Neural progenitor cell (in vitro differentiated cells): ENCODE measurements around the gene KCTD16. TPM values are rescaled to one million over a fixed set of nuclear protein-coding genes. Genes with fewer than 3 reads are reported as not detected.
A peak's percentile ranks its signal among the peaks of the same experiment; 100 is the strongest.

Experiments
- DNase-seq: peaks from one replicate; pipeline ENCODE4 v3.0.0-alpha.2; 2016; ENCODE audit warnings: low spot score
- H2AFZ ChIP-seq: fragments of 200-600 bp; sonication (generic); replicated peaks from 2 replicates; pipeline ENCODE4 v1.6.1; 2016; ENCODE audit warnings: antibody characterized with exemption
- H3F3A ChIP-seq: fragments of 200-600 bp; sonication (generic); 2 replicates; pipeline ENCODE4 v1.6.1; 2016; ENCODE audit warnings: antibody characterized with exemption, low read depth
- H3K27ac ChIP-seq: fragments of 200-600 bp; sonication (generic); 2 replicates; pipeline ENCODE4 v1.5.1; 2016; ENCODE audit warnings: mild to moderate bottlenecking
- H3K27me3 ChIP-seq: fragments of 200-600 bp; sonication (generic); 2 replicates; pipeline ENCODE4 v1.6.1; 2016; ENCODE audit warnings: mild to moderate bottlenecking, moderate library complexity
- H3K36me3 ChIP-seq: fragments of 200-600 bp; sonication (generic); 2 replicates; pipeline ENCODE4 v1.5.1; 2016
- H3K4me1 ChIP-seq: fragments of 200-600 bp; sonication (generic); 2 replicates; pipeline ENCODE4 v1.6.1; 2016; ENCODE audit warnings: mixed run types
- H3K4me2 ChIP-seq: fragments of 200-600 bp; sonication (generic); 2 replicates; pipeline ENCODE4 v1.6.1; 2016
- H3K4me3 ChIP-seq: fragments of 200-600 bp; sonication (generic); 2 replicates; pipeline ENCODE4 v1.5.1; 2016
- H3K79me2 ChIP-seq: fragments of 200-600 bp; sonication (generic); 2 replicates; pipeline ENCODE4 v1.6.1; 2016; ENCODE audit warnings: low read depth
- H3K9ac ChIP-seq: fragments of 200-600 bp; sonication (generic); 2 replicates; pipeline ENCODE4 v1.6.1; 2016
- H3K9me3 ChIP-seq: fragments of 200-600 bp; sonication (generic); 2 replicates; pipeline ENCODE4 v1.5.1; 2016; ENCODE audit warnings: low read depth
- H4K20me1 ChIP-seq: fragments of 200-600 bp; sonication (generic); 2 replicates; pipeline ENCODE4 v1.6.1; 2016; ENCODE audit warnings: low read depth
- H3K27ac Mint-ChIP-seq: 3 replicates; pipeline ENCODE4 v1.8.0; 2021; ENCODE audit warnings: mixed read lengths
- H3K27me3 Mint-ChIP-seq: 2 replicates; pipeline ENCODE4 v1.8.0; 2022; ENCODE audit warnings: low read depth, mild to moderate bottlenecking, inconsistent platforms, moderate library complexity, mixed read lengths; ENCODE audit not compliant: insufficient read depth
- H3K36me3 Mint-ChIP-seq: 3 replicates; pipeline ENCODE4 v1.8.0; 2021; ENCODE audit warnings: mixed read lengths
- H3K4me1 Mint-ChIP-seq: 3 replicates; pipeline ENCODE4 v1.8.0; 2021; ENCODE audit warnings: mixed read lengths
- H3K4me3 Mint-ChIP-seq: 3 replicates; pipeline ENCODE4 v1.8.0; 2021; ENCODE audit warnings: mild to moderate bottlenecking, moderate library complexity, mixed read lengths
- H3K9me3 Mint-ChIP-seq: 3 replicates; pipeline ENCODE4 v1.8.0; 2020; ENCODE audit warnings: mixed read lengths
- CTCF ChIP-seq: fragments of 200-600 bp; sonication (generic); IDR thresholded peaks from 2 replicates; pipeline ENCODE4 v1.5.1; 2017; ENCODE audit warnings: antibody characterized with exemption, mild to moderate bottlenecking
- EZH2 ChIP-seq: fragments of 200-600 bp; sonication (generic); IDR thresholded peaks from 2 replicates; pipeline ENCODE4 v1.6.1; 2017; ENCODE audit warnings: antibody characterized with exemption, mild to moderate bottlenecking, moderate library complexity
- EZH2phosphoT487 ChIP-seq: fragments of 200-600 bp; sonication (generic); IDR thresholded peaks from 2 replicates; pipeline ENCODE4 v1.6.1; 2017; ENCODE audit warnings: antibody characterized with exemption
- total RNA-seq: library from RNA; depleted of rRNA; stranded (reverse); fragments of >200 nt; gene quantifications from 2 replicates; pipeline ENCODE4 v1.2.3, GENCODE V29; 2015; ENCODE audit warnings: low replicate concordance

KCTD16 gene
- total RNA-seq, 1 donor from 2014 or later: 1.6 TPM

- H4K20me1 ChIP-seq: no peaks in the 10 kb centered on the region
- H3K27me3 ChIP-seq: no peaks in the 10 kb centered on the region
- Mint-ChIP-seq H3K4me1 (peaks cover 11% of the 10 kb centered on the region), H3K27me3 (no peaks in the 10 kb centered on the region), H3K27ac (no peak overlapping the region), H3K4me3 (no peak overlapping the region), H3K36me3 (no peaks in the 10 kb centered on the region), H3K9me3 (no peaks in the 10 kb centered on the region)
- H3F3A ChIP-seq: no peaks in the 10 kb centered on the region
- H2AFZ ChIP-seq: no peak overlapping the region
- no peaks in the 10 kb centered on the region for H3K79me2 ChIP-seq
- H3K27ac ChIP-seq: no peak overlapping the region
- DNase-seq: no peak
- peaks cover 4% of the 10 kb centered on the region for H3K4me1 ChIP-seq
- H3K4me3 ChIP-seq: no peak overlapping the region
- no peak overlapping the region for H3K4me2 ChIP-seq
- H3K9ac ChIP-seq: no peak overlapping the region
- no peak for TF ChIP-seq EZH2phosphoT487
- no peak for TF ChIP-seq CTCF
- no peak for TF ChIP-seq EZH2
- H3K36me3 ChIP-seq: no peaks in the 10 kb centered on the region
- no peaks in the 10 kb centered on the region for H3K9me3 ChIP-seq
These were observed 159.0 kb downstream of the KCTD16 start for GRCh38 chr5:144329681-144330080.

DNA sequence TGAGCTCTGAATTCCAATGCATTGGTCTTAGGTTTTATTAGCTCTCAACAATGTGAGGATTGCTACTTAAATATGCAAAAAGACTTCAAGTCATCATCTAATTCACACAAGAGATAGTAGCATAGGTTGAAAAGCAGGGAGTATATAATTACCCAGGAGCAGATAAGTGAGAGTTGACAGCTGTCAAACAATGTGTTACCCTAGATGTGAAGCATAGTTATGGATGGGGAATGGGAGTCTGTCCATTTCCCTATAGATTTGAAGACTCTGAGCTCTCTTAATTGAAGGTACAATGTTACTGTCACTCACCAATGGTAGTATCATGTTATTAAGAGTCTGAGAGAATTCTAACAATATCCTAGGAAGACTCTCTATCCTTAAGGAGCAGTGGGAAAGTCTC, 160.7 kb downstream of the KCTD16 start:
- Histone ChIP-seq H3F3A (no peaks in the 10 kb centered on the region), H3K9me3 (no peaks in the 10 kb centered on the region), H2AFZ (no peak overlapping the region), H3K27me3 (no peaks in the 10 kb centered on the region), H3K27ac (no peak overlapping the region), H3K4me2 (no peak overlapping the region), H4K20me1 (no peaks in the 10 kb centered on the region), H3K79me2 (no peaks in the 10 kb centered on the region), H3K4me3 (no peak overlapping the region), H3K36me3 (no peaks in the 10 kb centered on the region), H3K9ac (no peak overlapping the region), H3K4me1 (peaks cover 4% of the 10 kb centered on the region)
- TF ChIP-seq CTCF (no peak), EZH2phosphoT487 (no peak)
- no peaks in the 10 kb centered on the region for H3K9me3 Mint-ChIP-seq
- no peaks in the 10 kb centered on the region for H3K27me3 Mint-ChIP-seq
- H3K27ac Mint-ChIP-seq: no peak overlapping the region
- no peak for DNase-seq
- H3K4me1 Mint-ChIP-seq: peaks cover 14% of the 10 kb centered on the region
- no peaks in the 10 kb centered on the region for H3K36me3 Mint-ChIP-seq
- no peak overlapping the region for H3K4me3 Mint-ChIP-seq

DNA sequence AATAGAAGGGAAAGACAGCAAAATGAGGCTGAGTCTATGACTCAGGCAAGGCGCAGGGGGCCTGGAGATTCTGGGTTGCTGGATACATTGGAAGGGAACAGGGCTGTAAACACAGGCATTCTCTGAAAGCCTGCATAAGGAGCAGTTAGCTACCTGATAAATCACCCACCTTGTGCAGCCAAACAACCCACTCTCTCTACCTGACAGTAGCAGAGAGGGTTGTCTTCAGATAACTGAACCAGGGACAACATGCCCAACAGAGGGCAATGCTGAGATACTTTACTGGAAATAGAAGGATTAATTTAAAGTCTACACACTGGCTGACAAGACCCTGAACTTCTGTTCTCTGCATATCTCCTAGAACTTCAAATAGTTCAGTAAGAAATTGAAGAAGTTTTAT, 161.6 kb downstream of the KCTD16 start:
- Mint-ChIP-seq H3K36me3 (no peaks in the 10 kb centered on the region), H3K27me3 (no peaks in the 10 kb centered on the region), H3K4me3 (no peak overlapping the region), H3K9me3 (no peaks in the 10 kb centered on the region), H3K27ac (peak overlapping the region; percentile 40), H3K4me1 (peaks cover 14% of the 10 kb centered on the region)
- no peak overlapping the region for H3K27ac ChIP-seq
- peak; percentile 49 for TF ChIP-seq CTCF
- TF ChIP-seq EZH2phosphoT487: no peak
- H3K4me2 ChIP-seq: no peak overlapping the region
- DNase-seq: peak; percentile 29
- H3K79me2 ChIP-seq: no peaks in the 10 kb centered on the region
- H4K20me1 ChIP-seq: no peaks in the 10 kb centered on the region
- H3K27me3 ChIP-seq: no peaks in the 10 kb centered on the region
- H3K36me3 ChIP-seq: no peaks in the 10 kb centered on the region
- no peak overlapping the region for H2AFZ ChIP-seq
- H3K4me1 ChIP-seq: peaks cover 4% of the 10 kb centered on the region
- no peaks in the 10 kb centered on the region for H3F3A ChIP-seq
- H3K9ac ChIP-seq: no peak overlapping the region
- no peaks in the 10 kb centered on the region for H3K9me3 ChIP-seq
- H3K4me3 ChIP-seq: no peak overlapping the region
